HPDE6-E6E7 (cell line): ENCODE results near the gene FAM83G.
"Not testable (repeated sequence)": the region's sequence is repeated elsewhere in the genome, so short reads cannot be mapped to it uniquely, and the experiment has no call there.

Source experiments
- DNase-seq: peaks from one replicate; pipeline ENCODE4 v3.0.0; 2011; ENCODE audit warnings: missing footprints; ENCODE audit errors: extremely low spot score

The FAM83G gene

GRCh38 chr17:18954321-18954720 is 50.2 kb downstream of the FAM83G start:
- no peak for DNase-seq

- DNase-seq, result no peak
Observed at GRCh38 chr17:18953231-18953728, 51.3 kb downstream of the FAM83G start.

- DNase-seq, result no peak
Observed at GRCh38 chr17:18951941-18952842, 52.4 kb downstream of the FAM83G start, which contains the start of gene SLC5A10. TSS of gene SLC5A10 (plus strand) at chr17:18952165. CDS start at chr17:18952206, 41 bp downstream.

GRCh38 chr17:18950944-18951905 is 53.3 kb downstream of the FAM83G start:
- no peak for DNase-seq

- no peak for DNase-seq
Observed at GRCh38 chr17:18950346-18950745, 54.2 kb downstream of the FAM83G start.

GRCh38 chr17:18949566-18949965 is 55.0 kb downstream of the FAM83G start:
- DNase-seq, result no peak

GRCh38 chr17:18948476-18949006 is 56.0 kb downstream of the FAM83G start:
- DNase-seq, result no peak

GRCh38 chr17:18947866-18948265 is 56.7 kb downstream of the FAM83G start:
- DNase-seq, result no peak

GRCh38 chr17:18946536-18946935 is 58.0 kb downstream of the FAM83G start:
- no peak for DNase-seq

GRCh38 chr17:18944646-18945045 is 59.9 kb downstream of the FAM83G start:
- DNase-seq, result no peak

- no peak for DNase-seq
Observed at GRCh38 chr17:18938692-18939023, 65.9 kb downstream of the FAM83G start.

- DNase-seq, result no peak
Observed at GRCh38 chr17:18937981-18938691, 66.4 kb downstream of the FAM83G start.

GRCh38 chr17:18933102-18934058 is 71.2 kb downstream of the FAM83G start:
- DNase-seq, result no peak

- DNase-seq, result no peak
Observed at GRCh38 chr17:18932360-18933055, 72.1 kb downstream of the FAM83G start.

GRCh38 chr17:18928628-18929125 is 75.9 kb downstream of the FAM83G start:
- no peak for DNase-seq

- no peak for DNase-seq
Observed at GRCh38 chr17:18925187-18925586, 79.4 kb downstream of the FAM83G start.

- not testable (repeated sequence) for DNase-seq
Observed at GRCh38 chr17:18922596-18922995, 82.0 kb downstream of the FAM83G start.

- peak; percentile 60 for DNase-seq
Observed at GRCh38 chr17:18921912-18922451, 82.6 kb downstream of the FAM83G start.

- no peak for DNase-seq
Observed at GRCh38 chr17:18921485-18921884, 83.1 kb downstream of the FAM83G start.
